GM12874 (cell line): ENCODE data around the gene THAP3.

ENCODE experiments used
- TF ChIP-seq, protein P1 (sequence below): IDR thresholded peaks from 2 replicates; pipeline ENCODE4 v1.5.1; 2011; ENCODE audit warnings: low read depth, mild to moderate bottlenecking, control low read depth, low read length, moderate library complexity; ENCODE audit not compliant: insufficient read depth

Gene THAP3

DNA sequence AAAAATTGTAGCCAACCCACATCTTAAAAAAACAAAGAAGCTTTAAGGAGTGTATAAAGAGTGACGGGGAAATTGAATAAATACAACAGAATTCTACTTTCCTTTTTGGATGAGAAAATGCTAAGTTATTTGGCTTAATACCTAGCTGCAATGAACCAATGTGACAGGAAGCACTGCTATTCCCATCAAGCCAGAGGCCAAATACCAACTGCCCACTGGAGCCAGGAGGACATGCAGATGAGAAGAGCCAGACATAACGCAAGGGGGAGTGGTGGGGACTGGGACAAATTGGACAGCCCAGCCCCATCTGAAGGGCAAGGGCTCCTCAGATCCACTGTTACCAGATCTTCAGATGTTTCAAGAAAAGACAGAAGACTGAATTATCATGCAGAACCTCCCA lies 51.3 kb downstream of the THAP3 start:
- TF ChIP-seq, protein P1, sequence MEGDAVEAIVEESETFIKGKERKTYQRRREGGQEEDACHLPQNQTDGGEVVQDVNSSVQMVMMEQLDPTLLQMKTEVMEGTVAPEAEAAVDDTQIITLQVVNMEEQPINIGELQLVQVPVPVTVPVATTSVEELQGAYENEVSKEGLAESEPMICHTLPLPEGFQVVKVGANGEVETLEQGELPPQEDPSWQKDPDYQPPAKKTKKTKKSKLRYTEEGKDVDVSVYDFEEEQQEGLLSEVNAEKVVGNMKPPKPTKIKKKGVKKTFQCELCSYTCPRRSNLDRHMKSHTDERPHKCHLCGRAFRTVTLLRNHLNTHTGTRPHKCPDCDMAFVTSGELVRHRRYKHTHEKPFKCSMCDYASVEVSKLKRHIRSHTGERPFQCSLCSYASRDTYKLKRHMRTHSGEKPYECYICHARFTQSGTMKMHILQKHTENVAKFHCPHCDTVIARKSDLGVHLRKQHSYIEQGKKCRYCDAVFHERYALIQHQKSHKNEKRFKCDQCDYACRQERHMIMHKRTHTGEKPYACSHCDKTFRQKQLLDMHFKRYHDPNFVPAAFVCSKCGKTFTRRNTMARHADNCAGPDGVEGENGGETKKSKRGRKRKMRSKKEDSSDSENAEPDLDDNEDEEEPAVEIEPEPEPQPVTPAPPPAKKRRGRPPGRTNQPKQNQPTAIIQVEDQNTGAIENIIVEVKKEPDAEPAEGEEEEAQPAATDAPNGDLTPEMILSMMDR, result no peak
